GM12878 (cell line): ENCODE measurements around the gene TMCC2. TPM values are rescaled to one million over a fixed set of nuclear protein-coding genes. Genes with fewer than 3 reads are reported as not detected.

Source experiments
- ATAC-seq: fragments of 200-7000 bp; cut with Tn5 transposase; 3 replicates; pipeline ENCODE4 v1.9.1; 2020; ENCODE audit warnings: mild to moderate bottlenecking, moderate library complexity
- BruUV-seq: library from RNA; stranded (reverse); fragments of 400-500 nt; replicated peaks from 2 replicates; lab custom pipeline; 2021; lab: Mats Ljungman, UMichigan
- CTCF ChIA-PET: fragments of 300-600 bp; sonication (Branson Sonifier 250); formaldehyde crosslinking; extraction: SDS; loops from one replicate; lab custom pipeline; 2021; ENCODE audit warnings: inconsistent platforms; lab: Yijun Ruan, JAX
- POLR2A ChIA-PET: fragments of 350-600 bp; formaldehyde crosslinking; extraction: SDS; loops from one replicate; lab custom pipeline; 2021; ENCODE audit warnings: inconsistent platforms; lab: Charles Lee
- RAD21 ChIA-PET: fragments of 300-600 bp; sonication (Branson Sonifier 250); formaldehyde crosslinking; loops from one replicate; lab custom pipeline; 2023; ENCODE audit warnings: antibody characterized with exemption; ENCODE audit not compliant: unreplicated experiment; lab: Charles Lee
- SMC1A ChIA-PET: fragments of 300-600 bp; sonication (Branson Sonifier 250); formaldehyde crosslinking; loops from one replicate; lab custom pipeline; 2023; ENCODE audit not compliant: unreplicated experiment, uncharacterized antibody; lab: Charles Lee
- DNase-seq: peaks from one replicate; pipeline ENCODE4 v3.0.0-alpha.2; 2011; ENCODE audit warnings: low read depth, low spot score
- FAIRE-seq: peaks from 3 replicates; lab custom pipeline; 2011; peaks lifted over from hg19 to GRCh38; lab: Jason Lieb, UNC
- H2AFZ ChIP-seq: 2 replicates; pipeline ENCODE4 v1.6.0; 2011; ENCODE audit warnings: low read depth, low read length, control low read depth; ENCODE audit not compliant: control insufficient read depth
- H3K27ac ChIP-seq: 2 replicates; pipeline ENCODE4 v1.5.1; 2011; ENCODE audit warnings: control low read depth; ENCODE audit not compliant: control insufficient read depth, insufficient read depth
- H3K27me3 ChIP-seq, 2 experiments: replicated peaks in 1 of 2; 2 replicates each; pipeline versions ENCODE4 v1.6.0 to v1.6.1; 2011; ENCODE audit warnings: low read length in 1 of 2; ENCODE audit not compliant: control insufficient read depth in 2 of 2, insufficient read depth in 2 of 2
- H3K36me3 ChIP-seq, 2 experiments: 2 replicates each; pipeline ENCODE4 v1.5.1; 2011; ENCODE audit warnings: low read length in 1 of 2; ENCODE audit not compliant: control insufficient read depth in 2 of 2, insufficient read depth in 2 of 2
- H3K4me1 ChIP-seq: 2 replicates; pipeline ENCODE4 v1.6.1; 2011; ENCODE audit warnings: mild to moderate bottlenecking, low read length, moderate library complexity, mixed read lengths; ENCODE audit not compliant: control insufficient read depth, insufficient read depth
- H3K4me2 ChIP-seq: 2 replicates; pipeline ENCODE4 v1.6.0; 2011; ENCODE audit warnings: control low read depth; ENCODE audit not compliant: control insufficient read depth, insufficient read depth
- H3K4me3 ChIP-seq: fragments of 200-600 bp; sonication (generic); 2 replicates; pipeline ENCODE4 v1.5.1; 2016
- H3K79me2 ChIP-seq: 2 replicates; pipeline ENCODE4 v1.6.0; 2011; ENCODE audit warnings: low read length; ENCODE audit not compliant: control insufficient read depth, insufficient read depth
- H3K9ac ChIP-seq: 2 replicates; pipeline ENCODE4 v1.8.0; 2011; ENCODE audit warnings: low read length, control low read depth, mixed read lengths; ENCODE audit not compliant: control insufficient read depth, insufficient read depth
- H3K9me3 ChIP-seq: replicated peaks from 3 replicates; pipeline ENCODE4 v1.5.1; 2011; ENCODE audit warnings: mild to moderate bottlenecking, low read length; ENCODE audit not compliant: control insufficient read depth, insufficient read depth
- H4K20me1 ChIP-seq: 2 replicates; pipeline ENCODE4 v1.6.0; 2011; ENCODE audit not compliant: control insufficient read depth, insufficient read depth
- ASH2L ChIP-seq: fragments of 300-600, 200-600 bp; sonication (generic); IDR thresholded peaks from 2 replicates; pipeline ENCODE4 v1.6.1; 2017; ENCODE audit warnings: low read depth, mild to moderate bottlenecking, borderline replicate concordance
- SMAD1 ChIP-seq: fragments of 450-650 bp; IDR thresholded peaks from 2 replicates; pipeline ENCODE4 v1.6.1; 2018; ENCODE audit warnings: mild to moderate bottlenecking, low read depth; ENCODE audit not compliant: partially characterized antibody
- WRNIP1 ChIP-seq: IDR thresholded peaks from 2 replicates; pipeline ENCODE4 v1.6.1; 2011; ENCODE audit warnings: low read depth, low read length, improper control_type of control experiment, borderline replicate concordance
- ZNF384 ChIP-seq: IDR thresholded peaks from 2 replicates; pipeline ENCODE4 v1.6.1; 2012; ENCODE audit warnings: low read depth, mild to moderate bottlenecking, low read length, improper control_type of control experiment, borderline replicate concordance
- WGBS: methylation state at CpG from one replicate; pipeline ENCODE4 v1.1.6; 2016; ENCODE audit warnings: low lambda C conversion rate; ENCODE audit not compliant: insufficient replicate concordance, insufficient coverage; ENCODE audit errors: missing lambda C conversion rate; 5-methylcytosine and 5-hydroxymethylcytosine counted together
- in situ Hi-C: fragments of 300-500 bp; cut with MboI; formaldehyde crosslinking; loops from 9 replicates; pipeline ENCODE4 v1.14.3; 2018; ENCODE audit warnings: mixed read lengths
- intact Hi-C: fragments of 100-400 bp; cut with micrococcal nuclease; formaldehyde crosslinking; loops from one replicate; pipeline ENCODE4 v1.14.2; 2022; ENCODE audit not compliant: unreplicated experiment
- polyA plus RNA-seq, 11 experiments: library from polyadenylated mRNA; depleted of rRNA in 4 of 11; unstranded in 6 of 11; stranded (reverse) in 5 of 11; fragments of >200 nt; fragmentation: Nextera tagmentation in 4 of 11; fragmentation: Illumina TruSeq in 1 of 11; extraction: Ambion mirVana in 4 of 11; extraction: Trizol in 1 of 11; gene quantifications; 1 replicate in 1 of 11; 2 replicates in 10 of 11; pipeline versions ENCODE4 v1.2.1 to v1.2.3, GENCODE V29; 2011 to 2016; ENCODE audit warnings: inconsistent platforms in 2 of 11, missing spikeins in 2 of 11, low read depth in 1 of 11
- total RNA-seq, 4 experiments: library from RNA; depleted of rRNA in 3 of 4; stranded (reverse); fragments of >200 nt in 3 of 4; fragmentation: Illumina TruSeq in 1 of 4; extraction: Trizol in 1 of 4; gene quantifications; 2 replicates each; pipeline versions ENCODE4 v1.2.1 to v1.2.3, GENCODE V29; 2013 to 2021
- TF ChIP-seq, protein P1 (sequence below): IDR thresholded peaks from 2 replicates; pipeline ENCODE4 v1.6.1; 2012; ENCODE audit warnings: low read depth, low read length, improper control_type of control experiment

The TMCC2 gene
- total and polyA plus RNA-seq, 10 of the 15 experiments (the other 5 are each of a cell fraction or from before 2014, with no cell fraction given): 0.06 to 2.3 (median 0.76) TPM

DNA sequence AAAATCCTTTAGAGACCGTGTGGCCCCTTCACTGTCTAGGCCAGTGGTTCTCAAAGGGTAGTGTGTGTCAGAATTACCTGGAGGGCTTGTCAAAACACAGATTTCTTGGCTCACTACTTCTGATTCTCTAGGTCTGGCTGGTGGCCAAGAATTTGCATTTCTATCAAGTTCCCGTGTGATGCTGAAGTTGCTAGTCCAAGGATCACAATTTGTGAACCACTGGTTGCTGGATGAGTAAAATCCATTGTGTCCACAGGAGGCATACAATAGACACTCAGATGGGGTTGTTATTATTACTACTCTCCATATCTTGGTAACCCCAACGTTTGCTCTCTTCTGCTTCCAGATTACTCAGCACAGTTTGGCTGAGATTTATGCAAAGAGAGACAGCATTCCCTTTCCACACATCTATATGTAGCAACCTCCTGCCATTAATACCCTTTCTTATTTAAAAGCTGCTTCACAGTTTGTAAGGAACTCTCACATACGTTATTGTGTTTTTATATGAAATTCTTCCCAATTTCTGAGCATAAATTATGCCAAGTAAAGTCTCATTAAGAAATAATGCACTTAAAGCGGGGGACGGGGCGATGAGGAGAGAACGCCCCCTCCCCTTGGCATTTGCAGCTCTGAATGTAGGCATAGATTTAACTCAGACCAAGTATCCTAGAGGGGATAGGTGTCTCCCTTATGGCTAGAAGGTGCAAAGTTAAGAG is 720 bp upstream of the TMCC2 start:
- 2% methylated on average over 8 of the region's 8 CpGs for WGBS
- POLR2A ChIA-PET: interaction anchor here (1.1 to 5.2 kb wide), 2 partner anchors 23 to 28 kb away, joined by 3 to 75 read pairs; no protein-coding TSS in a partner anchor
- Histone ChIP-seq H3K9me3 (no peaks in the 10 kb centered on the region), H3K4me2 (peak overlapping the region; percentile 90), H3K79me2 (no peaks in the 10 kb centered on the region), H3K9ac (no peak overlapping the region), H3K36me3 (no peaks in the 10 kb centered on the region), H3K4me3 (peak overlapping the region; percentile 45; the same call in 1 of the 2 replicates), H3K27me3 (peaks cover 2 to 15% of the 10 kb centered on the region in 2 experiments; a peak in 3 of 4 replicates), H2AFZ (peak overlapping the region; percentile 69), H3K4me1 (peaks cover 24% of the 10 kb centered on the region), H4K20me1 (no peaks in the 10 kb centered on the region), H3K27ac (no peak overlapping the region)
- ATAC-seq (no peak), DNase-seq (no peak), FAIRE-seq (no peak)
- SMC1A ChIA-PET: interaction anchor here (1.0 to 12.1 kb wide), 7 partner anchors 13 to 107 kb away, joined by 3 to 427 read pairs (median 5); no protein-coding TSS in a partner anchor
- TF ChIP-seq, protein P1, sequence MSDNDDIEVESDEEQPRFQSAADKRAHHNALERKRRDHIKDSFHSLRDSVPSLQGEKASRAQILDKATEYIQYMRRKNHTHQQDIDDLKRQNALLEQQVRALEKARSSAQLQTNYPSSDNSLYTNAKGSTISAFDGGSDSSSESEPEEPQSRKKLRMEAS: no peak
- peak; percentile 38 for TF ChIP-seq SMAD1
- TF ChIP-seq ASH2L: no peak
- no peak for TF ChIP-seq ZNF384
- no peak for TF ChIP-seq WRNIP1
- in situ Hi-C loops (no loop called here), intact Hi-C loops (no loop called here)
- RAD21 ChIA-PET: interaction anchor here (0.9 to 24.5 kb wide), 5 partner anchors 12 to 60 kb away, joined by 3 to 728 read pairs (median 63); no protein-coding TSS in a partner anchor
- no TSS peak for BruUV-seq
- CTCF ChIA-PET: interaction anchor here (1.0 to 19.1 kb wide), 4 partner anchors 25 to 234 kb away, joined by 3 to 836 read pairs (median 26); no protein-coding TSS in a partner anchor
